DOHH2 (cell line): ENCODE results near the gene ECHDC1.

Source experiments
- H3F3A ChIP-seq: fragments of 200-600 bp; sonication (generic), shearing (Covaris generic); 2 replicates; pipeline ENCODE4 v1.6.0; 2016; ENCODE audit warnings: antibody characterized with exemption, mild to moderate bottlenecking; ENCODE audit not compliant: control insufficient read depth, insufficient read depth
- H3K27ac ChIP-seq: fragments of 200-600 bp; sonication (generic); 2 replicates; pipeline ENCODE4 v1.5.1; 2014; ENCODE audit warnings: low read depth, mild to moderate bottlenecking, low read length, moderate library complexity
- H3K27me3 ChIP-seq: fragments of 200-600 bp; sonication (generic); 2 replicates; pipeline ENCODE4 v1.6.1; 2014; ENCODE audit warnings: mild to moderate bottlenecking, low read length, mixed read lengths; ENCODE audit not compliant: control insufficient read depth
- H3K36me3 ChIP-seq: fragments of 200-600 bp; sonication (generic); 2 replicates; pipeline ENCODE4 v1.6.1; 2014; ENCODE audit warnings: mild to moderate bottlenecking, low read length, moderate library complexity, mixed read lengths; ENCODE audit not compliant: control insufficient read depth
- H3K4me1 ChIP-seq: fragments of 200-600 bp; sonication (generic); 2 replicates; pipeline ENCODE4 v1.6.1; 2014; ENCODE audit warnings: mild to moderate bottlenecking, low read length, mixed read lengths; ENCODE audit not compliant: control insufficient read depth
- H3K4me2 ChIP-seq: fragments of 200-600 bp; sonication (generic); 2 replicates; pipeline ENCODE4 v1.6.0; 2014; ENCODE audit warnings: mild to moderate bottlenecking, low read length, moderate library complexity
- H3K4me3 ChIP-seq: fragments of 200-600 bp; sonication (generic); 2 replicates; pipeline ENCODE4 v1.5.1; 2014; ENCODE audit warnings: mild to moderate bottlenecking, low read length, mixed read lengths
- H3K79me2 ChIP-seq: fragments of 200-600 bp; sonication (generic); 2 replicates; pipeline ENCODE4 v1.6.1; 2014; ENCODE audit warnings: mild to moderate bottlenecking, low read length, mixed read lengths; ENCODE audit not compliant: control insufficient read depth
- H3K9me2 ChIP-seq: fragments of 200-600 bp; sonication (generic); replicated peaks from 2 replicates; pipeline ENCODE4 v1.6.1; 2014; ENCODE audit warnings: mild to moderate bottlenecking, low read length, mixed read lengths; ENCODE audit not compliant: control insufficient read depth
- H3K9me3 ChIP-seq: fragments of 200-600 bp; sonication (generic); 2 replicates; pipeline ENCODE4 v1.6.1; 2014; ENCODE audit warnings: antibody characterized with exemption, low read length, mixed read lengths; ENCODE audit not compliant: control insufficient read depth, insufficient read depth
- H4K20me1 ChIP-seq: fragments of 200-600 bp; sonication (generic); 2 replicates; pipeline ENCODE4 v1.6.0; 2014; ENCODE audit warnings: low read depth, mild to moderate bottlenecking, antibody characterized with exemption, low read length, moderate library complexity; ENCODE audit not compliant: control insufficient read depth, insufficient read depth
- EZH2phosphoT487 ChIP-seq: fragments of 200-600 bp; sonication (generic); IDR thresholded peaks from 2 replicates; pipeline ENCODE4 v1.6.1; 2017; ENCODE audit warnings: borderline replicate concordance, mild to moderate bottlenecking, antibody characterized with exemption, low read length, moderate library complexity, mixed read lengths
- TF ChIP-seq, protein P1 (sequence below): fragments of 200-600 bp; sonication (generic); IDR thresholded peaks from one replicate; pipeline ENCODE4 v1.5.1; 2014; ENCODE audit warnings: antibody characterized with exemption, mild to moderate bottlenecking, low read depth, low read length; ENCODE audit not compliant: poor library complexity, severe bottlenecking

The ECHDC1 gene

DNA sequence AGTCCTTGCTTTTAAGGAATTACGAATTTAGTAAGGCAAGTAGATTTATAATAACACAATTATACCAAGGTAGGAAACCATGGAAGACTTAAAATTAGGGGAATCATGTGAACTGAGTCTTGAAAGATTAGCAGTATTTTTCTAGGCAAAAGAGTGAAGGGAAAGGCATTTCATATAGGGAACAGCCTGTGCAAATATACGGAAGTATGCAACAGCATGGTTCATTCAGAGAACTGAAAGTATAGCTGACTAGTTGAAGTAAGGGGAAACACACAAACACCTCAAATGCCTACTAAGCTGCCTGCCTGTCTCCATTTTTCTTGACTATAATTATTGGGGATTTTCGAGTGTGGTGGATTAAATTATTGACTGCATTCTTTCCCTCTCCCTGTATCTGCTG, 39.0 kb upstream of the ECHDC1 start:
- Histone ChIP-seq H3K79me2 (no peaks in the 10 kb centered on the region), H3K27ac (no peak overlapping the region), H3F3A (no peaks in the 10 kb centered on the region), H3K36me3 (no peaks in the 10 kb centered on the region), H3K9me2 (no peaks in the 10 kb centered on the region), H3K9me3 (no peaks in the 10 kb centered on the region), H3K27me3 (no peaks in the 10 kb centered on the region), H3K4me1 (no peaks in the 10 kb centered on the region), H3K4me2 (no peak overlapping the region), H4K20me1 (no peaks in the 10 kb centered on the region), H3K4me3 (no peak overlapping the region)
- TF ChIP-seq EZH2phosphoT487, result no peak
- TF ChIP-seq, protein P1, sequence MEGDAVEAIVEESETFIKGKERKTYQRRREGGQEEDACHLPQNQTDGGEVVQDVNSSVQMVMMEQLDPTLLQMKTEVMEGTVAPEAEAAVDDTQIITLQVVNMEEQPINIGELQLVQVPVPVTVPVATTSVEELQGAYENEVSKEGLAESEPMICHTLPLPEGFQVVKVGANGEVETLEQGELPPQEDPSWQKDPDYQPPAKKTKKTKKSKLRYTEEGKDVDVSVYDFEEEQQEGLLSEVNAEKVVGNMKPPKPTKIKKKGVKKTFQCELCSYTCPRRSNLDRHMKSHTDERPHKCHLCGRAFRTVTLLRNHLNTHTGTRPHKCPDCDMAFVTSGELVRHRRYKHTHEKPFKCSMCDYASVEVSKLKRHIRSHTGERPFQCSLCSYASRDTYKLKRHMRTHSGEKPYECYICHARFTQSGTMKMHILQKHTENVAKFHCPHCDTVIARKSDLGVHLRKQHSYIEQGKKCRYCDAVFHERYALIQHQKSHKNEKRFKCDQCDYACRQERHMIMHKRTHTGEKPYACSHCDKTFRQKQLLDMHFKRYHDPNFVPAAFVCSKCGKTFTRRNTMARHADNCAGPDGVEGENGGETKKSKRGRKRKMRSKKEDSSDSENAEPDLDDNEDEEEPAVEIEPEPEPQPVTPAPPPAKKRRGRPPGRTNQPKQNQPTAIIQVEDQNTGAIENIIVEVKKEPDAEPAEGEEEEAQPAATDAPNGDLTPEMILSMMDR, result no peak

DNA sequence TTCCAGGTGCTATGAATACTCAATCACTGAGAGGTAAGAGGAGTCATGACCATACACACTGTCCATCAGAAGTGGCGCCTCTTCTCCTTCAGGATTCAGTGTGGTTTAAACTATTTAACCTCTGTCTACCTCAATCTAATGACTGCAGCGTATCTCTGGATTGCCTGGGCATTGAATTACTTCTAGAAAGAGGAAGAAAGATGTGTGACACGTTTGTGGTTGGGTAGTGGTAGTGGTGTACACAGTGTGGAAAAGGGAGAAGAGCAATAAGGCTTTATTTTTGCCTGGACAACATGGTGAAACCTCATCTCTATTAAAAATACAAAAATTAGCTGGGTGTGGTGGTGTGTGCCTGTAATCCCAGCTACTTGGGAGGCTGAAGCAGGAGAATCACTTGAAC, 38.0 kb upstream of the ECHDC1 start:
- Histone ChIP-seq H3K4me2 (no peak overlapping the region), H3K4me1 (no peaks in the 10 kb centered on the region), H3K9me3 (no peaks in the 10 kb centered on the region), H3K36me3 (no peaks in the 10 kb centered on the region), H3K79me2 (no peaks in the 10 kb centered on the region), H4K20me1 (no peaks in the 10 kb centered on the region), H3K27ac (no peak overlapping the region), H3K4me3 (no peak overlapping the region), H3F3A (no peaks in the 10 kb centered on the region), H3K27me3 (no peaks in the 10 kb centered on the region), H3K9me2 (no peaks in the 10 kb centered on the region)
- TF ChIP-seq EZH2phosphoT487, result no peak
- TF ChIP-seq, protein P1, result no peak

DNA sequence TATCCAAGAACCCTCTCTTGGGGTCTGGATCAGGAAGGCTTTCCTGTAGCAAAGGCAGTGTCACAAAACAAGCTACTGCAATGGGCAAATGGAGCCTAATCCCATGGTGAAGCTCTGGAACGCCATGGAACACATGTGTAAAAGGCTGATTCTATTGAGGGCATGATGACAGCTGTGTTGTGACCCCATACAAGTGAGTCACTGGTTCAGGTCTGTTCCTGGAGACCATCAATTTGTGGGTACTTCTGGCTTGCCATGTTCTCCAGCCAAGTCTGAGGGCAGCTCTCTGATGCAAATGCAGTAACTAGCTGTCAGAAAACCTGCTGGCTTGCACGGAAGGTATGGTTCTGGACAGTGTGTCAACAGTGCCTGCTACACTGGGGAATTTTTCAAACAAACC, 33.3 kb upstream of the ECHDC1 start:
- TF ChIP-seq EZH2phosphoT487, result no peak
- TF ChIP-seq, protein P1, result no peak
- no peaks in the 10 kb centered on the region for H3K4me1 ChIP-seq
- H3K4me2 ChIP-seq, result no peak overlapping the region
- no peak overlapping the region for H3K27ac ChIP-seq
- no peaks in the 10 kb centered on the region for H3K9me2 ChIP-seq
- H4K20me1 ChIP-seq, result no peaks in the 10 kb centered on the region
- H3K27me3 ChIP-seq, result no peaks in the 10 kb centered on the region
- H3K36me3 ChIP-seq, result no peaks in the 10 kb centered on the region
- H3F3A ChIP-seq, result no peaks in the 10 kb centered on the region
- H3K79me2 ChIP-seq, result no peaks in the 10 kb centered on the region
- H3K9me3 ChIP-seq, result no peaks in the 10 kb centered on the region
- no peak overlapping the region for H3K4me3 ChIP-seq

DNA sequence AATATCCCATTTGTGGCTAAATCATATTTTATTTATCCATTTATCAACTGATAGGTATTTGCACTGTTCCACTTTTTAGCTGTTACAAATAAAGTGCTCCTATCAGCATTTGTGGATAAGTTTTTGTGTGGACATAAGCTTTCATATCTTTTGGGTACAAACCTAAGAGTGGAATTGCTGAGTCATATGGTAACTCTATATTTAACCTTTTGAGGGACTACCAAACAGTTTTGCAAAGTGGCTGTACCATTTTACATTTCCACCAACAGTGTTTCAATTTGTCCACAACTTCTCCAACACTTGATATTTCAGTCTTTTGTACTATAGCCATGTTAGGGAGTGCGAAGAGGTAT, 23.6 kb upstream of the ECHDC1 start:
- H3K4me2 ChIP-seq, result no peak overlapping the region
- H3K79me2 ChIP-seq, result no peaks in the 10 kb centered on the region
- H3K27me3 ChIP-seq, result no peaks in the 10 kb centered on the region
- no peaks in the 10 kb centered on the region for H3K4me1 ChIP-seq
- TF ChIP-seq EZH2phosphoT487, result no peak
- TF ChIP-seq, protein P1, result no peak
- no peaks in the 10 kb centered on the region for H3K9me3 ChIP-seq
- H3K36me3 ChIP-seq, result no peaks in the 10 kb centered on the region
- H3K4me3 ChIP-seq, result no peak overlapping the region
- H4K20me1 ChIP-seq, result no peaks in the 10 kb centered on the region
- H3K9me2 ChIP-seq, result no peaks in the 10 kb centered on the region
- H3K27ac ChIP-seq, result no peak overlapping the region
- no peaks in the 10 kb centered on the region for H3F3A ChIP-seq
